GM12878 (cell line): ENCODE results near the gene EHD4. TPM values are rescaled to one million over a fixed set of nuclear protein-coding genes. Genes with fewer than 3 reads are reported as not detected.

ENCODE experiments used
- ATAC-seq: fragments of 200-7000 bp; cut with Tn5 transposase; 3 replicates; pipeline ENCODE4 v1.9.1; 2020; ENCODE audit warnings: mild to moderate bottlenecking, moderate library complexity
- BruUV-seq: library from RNA; stranded (reverse); fragments of 400-500 nt; replicated peaks from 2 replicates; lab custom pipeline; 2021; lab: Mats Ljungman, UMichigan
- CTCF ChIA-PET: fragments of 300-600 bp; sonication (Branson Sonifier 250); formaldehyde crosslinking; extraction: SDS; loops from one replicate; lab custom pipeline; 2021; ENCODE audit warnings: inconsistent platforms; lab: Yijun Ruan, JAX
- POLR2A ChIA-PET: fragments of 350-600 bp; formaldehyde crosslinking; extraction: SDS; loops from one replicate; lab custom pipeline; 2021; ENCODE audit warnings: inconsistent platforms; lab: Charles Lee
- RAD21 ChIA-PET: fragments of 300-600 bp; sonication (Branson Sonifier 250); formaldehyde crosslinking; loops from one replicate; lab custom pipeline; 2023; ENCODE audit warnings: antibody characterized with exemption; ENCODE audit not compliant: unreplicated experiment; lab: Charles Lee
- SMC1A ChIA-PET: fragments of 300-600 bp; sonication (Branson Sonifier 250); formaldehyde crosslinking; loops from one replicate; lab custom pipeline; 2023; ENCODE audit not compliant: unreplicated experiment, uncharacterized antibody; lab: Charles Lee
- DNase-seq: peaks from one replicate; pipeline ENCODE4 v3.0.0-alpha.2; 2011; ENCODE audit warnings: low read depth, low spot score
- FAIRE-seq: peaks from 3 replicates; lab custom pipeline; 2011; peaks lifted over from hg19 to GRCh38; lab: Jason Lieb, UNC
- H2AFZ ChIP-seq: 2 replicates; pipeline ENCODE4 v1.6.0; 2011; ENCODE audit warnings: low read depth, low read length, control low read depth; ENCODE audit not compliant: control insufficient read depth
- H3K27ac ChIP-seq: 2 replicates; pipeline ENCODE4 v1.5.1; 2011; ENCODE audit warnings: control low read depth; ENCODE audit not compliant: control insufficient read depth, insufficient read depth
- H3K27me3 ChIP-seq, 2 experiments: replicated peaks in 1 of 2; 2 replicates each; pipeline versions ENCODE4 v1.6.0 to v1.6.1; 2011; ENCODE audit warnings: low read length in 1 of 2; ENCODE audit not compliant: control insufficient read depth in 2 of 2, insufficient read depth in 2 of 2
- H3K36me3 ChIP-seq, 2 experiments: 2 replicates each; pipeline ENCODE4 v1.5.1; 2011; ENCODE audit warnings: low read length in 1 of 2; ENCODE audit not compliant: control insufficient read depth in 2 of 2, insufficient read depth in 2 of 2
- H3K4me1 ChIP-seq: 2 replicates; pipeline ENCODE4 v1.6.1; 2011; ENCODE audit warnings: mild to moderate bottlenecking, low read length, moderate library complexity, mixed read lengths; ENCODE audit not compliant: control insufficient read depth, insufficient read depth
- H3K4me2 ChIP-seq: 2 replicates; pipeline ENCODE4 v1.6.0; 2011; ENCODE audit warnings: control low read depth; ENCODE audit not compliant: control insufficient read depth, insufficient read depth
- H3K4me3 ChIP-seq: fragments of 200-600 bp; sonication (generic); 2 replicates; pipeline ENCODE4 v1.5.1; 2016
- H3K79me2 ChIP-seq: 2 replicates; pipeline ENCODE4 v1.6.0; 2011; ENCODE audit warnings: low read length; ENCODE audit not compliant: control insufficient read depth, insufficient read depth
- H3K9ac ChIP-seq: 2 replicates; pipeline ENCODE4 v1.8.0; 2011; ENCODE audit warnings: low read length, control low read depth, mixed read lengths; ENCODE audit not compliant: control insufficient read depth, insufficient read depth
- H3K9me3 ChIP-seq: replicated peaks from 3 replicates; pipeline ENCODE4 v1.5.1; 2011; ENCODE audit warnings: mild to moderate bottlenecking, low read length; ENCODE audit not compliant: control insufficient read depth, insufficient read depth
- H4K20me1 ChIP-seq: 2 replicates; pipeline ENCODE4 v1.6.0; 2011; ENCODE audit not compliant: control insufficient read depth, insufficient read depth
- BRCA1 ChIP-seq: IDR thresholded peaks from 2 replicates; pipeline ENCODE4 v1.6.1; 2011; ENCODE audit warnings: low read depth, low read length, improper control_type of control experiment
- CBX5 ChIP-seq: sonication (generic); IDR thresholded peaks from 2 replicates; pipeline ENCODE4 v1.6.1; 2016; ENCODE audit warnings: low read depth, moderate library complexity, mild to moderate bottlenecking, inconsistent platforms
- CHD4 ChIP-seq: fragments of 200-600 bp; sonication (generic); IDR thresholded peaks from 2 replicates; pipeline ENCODE4 v1.6.1; 2016; ENCODE audit warnings: mild to moderate bottlenecking
- FOXM1 ChIP-seq: IDR thresholded peaks from 2 replicates; pipeline ENCODE4 v1.6.1; 2012; ENCODE audit warnings: low read depth, mild to moderate bottlenecking, inconsistent platforms, low read length, moderate library complexity
- MEF2A ChIP-seq: IDR thresholded peaks from 2 replicates; pipeline ENCODE4 v1.6.1; 2011; ENCODE audit warnings: low read depth, mild to moderate bottlenecking, low read length, moderate library complexity; ENCODE audit not compliant: insufficient read depth
- MTA2 ChIP-seq: fragments of 450-650 bp; IDR thresholded peaks from 2 replicates; pipeline ENCODE4 v1.6.1; 2016; ENCODE audit warnings: low read depth, mild to moderate bottlenecking, moderate library complexity
- PML ChIP-seq: IDR thresholded peaks from 2 replicates; pipeline ENCODE4 v1.6.1; 2012; ENCODE audit warnings: low read length, inconsistent platforms
- SIN3A ChIP-seq: IDR thresholded peaks from 2 replicates; pipeline ENCODE4 v1.6.1; 2012; ENCODE audit warnings: low read depth, low read length, improper control_type of control experiment
- SMARCA5 ChIP-seq: fragments of 450-650 bp; IDR thresholded peaks from 2 replicates; pipeline ENCODE4 v1.6.1; 2017; ENCODE audit warnings: mild to moderate bottlenecking
- YY1 ChIP-seq: IDR thresholded peaks from 2 replicates; pipeline ENCODE4 v1.6.1; 2011; ENCODE audit warnings: low read depth, mild to moderate bottlenecking, low read length
- WGBS: methylation state at CpG from one replicate; pipeline ENCODE4 v1.1.6; 2016; ENCODE audit warnings: low lambda C conversion rate; ENCODE audit not compliant: insufficient replicate concordance, insufficient coverage; ENCODE audit errors: missing lambda C conversion rate; 5-methylcytosine and 5-hydroxymethylcytosine counted together
- in situ Hi-C: fragments of 300-500 bp; cut with MboI; formaldehyde crosslinking; loops from 9 replicates; pipeline ENCODE4 v1.14.3; 2018; ENCODE audit warnings: mixed read lengths
- intact Hi-C: fragments of 100-400 bp; cut with micrococcal nuclease; formaldehyde crosslinking; loops from one replicate; pipeline ENCODE4 v1.14.2; 2022; ENCODE audit not compliant: unreplicated experiment
- polyA plus RNA-seq, 11 experiments: library from polyadenylated mRNA; depleted of rRNA in 4 of 11; unstranded in 6 of 11; stranded (reverse) in 5 of 11; fragments of >200 nt; fragmentation: Nextera tagmentation in 4 of 11; fragmentation: Illumina TruSeq in 1 of 11; extraction: Ambion mirVana in 4 of 11; extraction: Trizol in 1 of 11; gene quantifications; 1 replicate in 1 of 11; 2 replicates in 10 of 11; pipeline versions ENCODE4 v1.2.1 to v1.2.3, GENCODE V29; 2011 to 2016; ENCODE audit warnings: inconsistent platforms in 2 of 11, missing spikeins in 2 of 11, low read depth in 1 of 11
- total RNA-seq, 4 experiments: library from RNA; depleted of rRNA in 3 of 4; stranded (reverse); fragments of >200 nt in 3 of 4; fragmentation: Illumina TruSeq in 1 of 4; extraction: Trizol in 1 of 4; gene quantifications; 2 replicates each; pipeline versions ENCODE4 v1.2.1 to v1.2.3, GENCODE V29; 2013 to 2021
- TF ChIP-seq, protein P1 (sequence below): fragments of 450-650 bp; formaldehyde crosslinking; IDR thresholded peaks from 2 replicates; pipeline ENCODE4 v1.5.0; 2022; ENCODE audit warnings: mild to moderate bottlenecking, missing genetic modification characterization
- TF ChIP-seq, protein P2 (sequence below): fragments of 450-650 bp; IDR thresholded peaks from 2 replicates; pipeline ENCODE4 v1.6.1; 2018; ENCODE audit warnings: mild to moderate bottlenecking, low read depth, moderate library complexity; ENCODE audit not compliant: partially characterized antibody

The EHD4 gene
- total and polyA plus RNA-seq, 10 of the 15 experiments (the other 5 are each of a cell fraction or from before 2014, with no cell fraction given): 4.2 to 62.9 (median 44.7) TPM

DNA sequence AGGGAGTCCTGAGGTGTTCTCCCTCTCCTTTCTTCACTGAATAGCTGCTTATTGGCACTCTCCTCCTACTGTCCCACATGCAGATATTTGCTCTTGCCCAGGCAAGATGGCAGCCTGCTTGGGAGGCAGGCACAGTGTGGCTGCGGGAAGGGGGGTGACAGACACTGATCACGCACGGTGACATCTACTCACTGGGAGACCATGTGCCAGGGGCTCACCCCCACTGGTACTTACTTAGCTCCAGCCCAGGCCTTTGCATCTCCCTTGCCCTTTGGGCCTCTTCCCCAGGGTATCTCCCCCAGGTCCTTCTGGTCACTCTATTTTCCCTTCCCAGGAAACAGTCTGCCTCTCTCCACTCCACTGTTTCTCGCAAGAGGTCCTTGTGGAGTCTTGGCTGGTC is 42.0 kb upstream of the EHD4 start (continued):
- TF ChIP-seq, protein P1, sequence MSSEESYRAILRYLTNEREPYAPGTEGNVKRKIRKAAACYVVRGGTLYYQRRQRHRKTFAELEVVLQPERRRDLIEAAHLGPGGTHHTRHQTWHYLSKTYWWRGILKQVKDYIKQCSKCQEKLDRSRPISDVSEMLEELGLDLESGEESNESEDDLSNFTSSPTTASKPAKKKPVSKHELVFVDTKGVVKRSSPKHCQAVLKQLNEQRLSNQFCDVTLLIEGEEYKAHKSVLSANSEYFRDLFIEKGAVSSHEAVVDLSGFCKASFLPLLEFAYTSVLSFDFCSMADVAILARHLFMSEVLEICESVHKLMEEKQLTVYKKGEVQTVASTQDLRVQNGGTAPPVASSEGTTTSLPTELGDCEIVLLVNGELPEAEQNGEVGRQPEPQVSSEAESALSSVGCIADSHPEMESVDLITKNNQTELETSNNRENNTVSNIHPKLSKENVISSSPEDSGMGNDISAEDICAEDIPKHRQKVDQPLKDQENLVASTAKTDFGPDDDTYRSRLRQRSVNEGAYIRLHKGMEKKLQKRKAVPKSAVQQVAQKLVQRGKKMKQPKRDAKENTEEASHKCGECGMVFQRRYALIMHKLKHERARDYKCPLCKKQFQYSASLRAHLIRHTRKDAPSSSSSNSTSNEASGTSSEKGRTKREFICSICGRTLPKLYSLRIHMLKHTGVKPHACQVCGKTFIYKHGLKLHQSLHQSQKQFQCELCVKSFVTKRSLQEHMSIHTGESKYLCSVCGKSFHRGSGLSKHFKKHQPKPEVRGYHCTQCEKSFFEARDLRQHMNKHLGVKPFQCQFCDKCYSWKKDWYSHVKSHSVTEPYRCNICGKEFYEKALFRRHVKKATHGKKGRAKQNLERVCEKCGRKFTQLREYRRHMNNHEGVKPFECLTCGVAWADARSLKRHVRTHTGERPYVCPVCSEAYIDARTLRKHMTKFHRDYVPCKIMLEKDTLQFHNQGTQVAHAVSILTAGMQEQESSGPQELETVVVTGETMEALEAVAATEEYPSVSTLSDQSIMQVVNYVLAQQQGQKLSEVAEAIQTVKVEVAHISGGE (CRISPR knock-in tag): no peak
- TF ChIP-seq YY1: no peak
- TF ChIP-seq SMARCA5: no peak

DNA sequence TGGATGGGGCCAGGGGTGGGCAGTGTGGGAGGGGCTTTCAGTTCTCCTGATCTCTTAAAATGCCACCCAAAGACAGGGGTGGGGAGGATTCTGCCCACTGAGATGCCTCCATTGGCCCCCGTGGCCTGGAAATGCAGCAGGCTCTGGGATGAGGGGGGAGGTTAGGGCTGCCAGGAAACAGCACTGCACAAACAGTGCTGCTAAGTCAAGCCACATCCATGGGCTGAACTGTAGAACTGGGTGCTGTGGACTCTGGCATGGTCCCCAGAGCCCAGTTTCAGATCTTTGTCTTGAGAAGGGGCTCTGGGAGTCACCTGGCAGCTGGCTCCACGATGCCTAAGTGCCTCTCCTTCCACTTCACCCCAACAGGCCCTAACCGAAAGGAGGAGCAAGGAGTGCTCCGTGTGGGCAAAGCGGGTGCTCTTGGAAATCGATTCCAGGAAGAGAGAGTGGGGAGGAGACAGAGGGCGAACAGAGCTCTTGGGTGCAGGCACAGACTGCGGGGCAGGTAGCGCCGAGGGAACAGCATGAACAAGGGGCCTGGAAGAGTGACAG is 40.6 kb upstream of the EHD4 start:
- no TSS peak for BruUV-seq
- H3K36me3 ChIP-seq: no peaks in the 10 kb centered on the region
- TF ChIP-seq, protein P2, sequence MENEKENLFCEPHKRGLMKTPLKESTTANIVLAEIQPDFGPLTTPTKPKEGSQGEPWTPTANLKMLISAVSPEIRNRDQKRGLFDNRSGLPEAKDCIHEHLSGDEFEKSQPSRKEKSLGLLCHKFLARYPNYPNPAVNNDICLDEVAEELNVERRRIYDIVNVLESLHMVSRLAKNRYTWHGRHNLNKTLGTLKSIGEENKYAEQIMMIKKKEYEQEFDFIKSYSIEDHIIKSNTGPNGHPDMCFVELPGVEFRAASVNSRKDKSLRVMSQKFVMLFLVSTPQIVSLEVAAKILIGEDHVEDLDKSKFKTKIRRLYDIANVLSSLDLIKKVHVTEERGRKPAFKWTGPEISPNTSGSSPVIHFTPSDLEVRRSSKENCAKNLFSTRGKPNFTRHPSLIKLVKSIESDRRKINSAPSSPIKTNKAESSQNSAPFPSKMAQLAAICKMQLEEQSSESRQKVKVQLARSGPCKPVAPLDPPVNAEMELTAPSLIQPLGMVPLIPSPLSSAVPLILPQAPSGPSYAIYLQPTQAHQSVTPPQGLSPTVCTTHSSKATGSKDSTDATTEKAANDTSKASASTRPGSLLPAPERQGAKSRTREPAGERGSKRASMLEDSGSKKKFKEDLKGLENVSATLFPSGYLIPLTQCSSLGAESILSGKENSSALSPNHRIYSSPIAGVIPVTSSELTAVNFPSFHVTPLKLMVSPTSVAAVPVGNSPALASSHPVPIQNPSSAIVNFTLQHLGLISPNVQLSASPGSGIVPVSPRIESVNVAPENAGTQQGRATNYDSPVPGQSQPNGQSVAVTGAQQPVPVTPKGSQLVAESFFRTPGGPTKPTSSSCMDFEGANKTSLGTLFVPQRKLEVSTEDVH: no peak
- TF ChIP-seq MEF2A (no peak), MTA2 (no peak), FOXM1 (no peak), CBX5 (no peak), SIN3A (no peak), CHD4 (no peak), BRCA1 (no peak), PML (no peak)
- no peak overlapping the region for H2AFZ ChIP-seq
- H3K4me3 ChIP-seq: no peak overlapping the region
- no peak for ATAC-seq
- no peaks in the 10 kb centered on the region; a peak in 1 of 4 replicates for H3K27me3 ChIP-seq
- H3K4me2 ChIP-seq: no peak overlapping the region
- no peak overlapping the region for H3K27ac ChIP-seq
- CTCF ChIA-PET: interaction anchor here (1.3 to 2.0 kb wide), 2 partner anchors 12 to 24 kb away, joined by 3 to 6 read pairs; no protein-coding TSS in a partner anchor
- peaks cover 9% of the 10 kb centered on the region for H3K4me1 ChIP-seq
- RAD21 ChIA-PET: interaction anchor here (1.2 kb wide), 1 partner anchor 43 kb away, joined by 3 read pairs; no protein-coding TSS in a partner anchor
- DNase-seq: no peak
- no peak overlapping the region for H3K9ac ChIP-seq
- no peaks in the 10 kb centered on the region for H3K79me2 ChIP-seq
- in situ Hi-C loops (no loop called here), intact Hi-C loops (no loop called here)
- 93% methylated on average over 10 of the region's 10 CpGs for WGBS
- SMC1A ChIA-PET: interaction anchor here (1.0 to 1.3 kb wide), 2 partner anchors 8 to 40 kb away, joined by 3 read pairs; partner anchors contain the start of gene EHD4
- POLR2A ChIA-PET: interaction anchor here (1.0 kb wide), 1 partner anchor 12 kb away, joined by 3 read pairs; no protein-coding TSS in a partner anchor
- H4K20me1 ChIP-seq: no peaks in the 10 kb centered on the region
- no peak for FAIRE-seq
- no peaks in the 10 kb centered on the region for H3K9me3 ChIP-seq
